Neural crest cell (in vitro differentiated cells): ENCODE results near the gene PCDH8. TPM values are rescaled to one million over a fixed set of nuclear protein-coding genes. Genes with fewer than 3 reads are reported as not detected.

Experiments used
- DNase-seq: peaks from one replicate; pipeline ENCODE4 v3.0.0; 2021; ENCODE audit warnings: low read depth, mixed read lengths, low spot score
- H3K27ac Mint-ChIP-seq: one replicate; pipeline ENCODE4 v1.8.0; 2021; ENCODE audit warnings: mild to moderate bottlenecking, mixed read lengths; ENCODE audit not compliant: unreplicated experiment
- H3K27me3 Mint-ChIP-seq: 2 replicates; pipeline ENCODE4 v1.8.0; 2021; ENCODE audit warnings: low read depth, mild to moderate bottlenecking, mixed read lengths
- H3K36me3 Mint-ChIP-seq: 2 replicates; pipeline ENCODE4 v1.8.0; 2021; ENCODE audit warnings: low read depth, mild to moderate bottlenecking, mixed read lengths
- H3K4me1 Mint-ChIP-seq: 2 replicates; pipeline ENCODE4 v1.8.0; 2021; ENCODE audit warnings: mixed read lengths
- H3K4me3 Mint-ChIP-seq: one replicate; pipeline ENCODE4 v1.8.0; 2021; ENCODE audit warnings: mild to moderate bottlenecking, mixed read lengths
- H3K9me3 Mint-ChIP-seq: 2 replicates; pipeline ENCODE4 v1.8.0; 2021; ENCODE audit warnings: mixed read lengths
- CTCF ChIP-seq: fragments of 200-600 bp; sonication (generic); conservative IDR thresholded peaks from 2 replicates; pipeline ENCODE4 v1.5.0; 2021; ENCODE audit warnings: antibody characterized with exemption, mild to moderate bottlenecking
- microRNA-seq: library from miRNA; unstranded; fragments of <30 nt; microRNA quantifications from one replicate; pipeline ENCODE4, GENCODE V29; 2020
- total RNA-seq: library from RNA; stranded (reverse); gene quantifications from 2 replicates; pipeline ENCODE4 v1.2.1, GENCODE V29; 2021

The PCDH8 gene
- total RNA-seq, 1 donor from 2014 or later = 14.6 TPM

- Mint-ChIP-seq H3K27ac (no peak overlapping the region), H3K27me3 (no peaks in the 10 kb centered on the region), H3K9me3 (peaks cover 2% of the 10 kb centered on the region), H3K36me3 (no peaks in the 10 kb centered on the region), H3K4me1 (peaks cover 12% of the 10 kb centered on the region), H3K4me3 (no peak overlapping the region)
- TF ChIP-seq CTCF = no peak
- DNase-seq = no peak
These were observed 47.6 kb downstream of the PCDH8 start for GRCh38 chr13:52800856-52801255.

- Mint-ChIP-seq H3K4me3 (no peak overlapping the region), H3K27ac (no peak overlapping the region), H3K9me3 (peaks cover 5% of the 10 kb centered on the region), H3K27me3 (no peaks in the 10 kb centered on the region), H3K36me3 (no peaks in the 10 kb centered on the region), H3K4me1 (peaks cover 5% of the 10 kb centered on the region)
- TF ChIP-seq CTCF = no peak
- DNase-seq = no peak
These were observed 49.5 kb downstream of the PCDH8 start for GRCh38 chr13:52798770-52799430.

GRCh38 chr13:52797176-52797575, 51.3 kb downstream of the PCDH8 start:
- Mint-ChIP-seq H3K27ac (no peak overlapping the region), H3K27me3 (no peaks in the 10 kb centered on the region), H3K36me3 (no peaks in the 10 kb centered on the region), H3K9me3 (peaks cover 5% of the 10 kb centered on the region), H3K4me3 (no peak overlapping the region), H3K4me1 (peaks cover 5% of the 10 kb centered on the region)
- no peak for TF ChIP-seq CTCF
- no peak for DNase-seq

GRCh38 chr13:52794589-52794988, 53.9 kb downstream of the PCDH8 start:
- Mint-ChIP-seq H3K27ac (no peak overlapping the region), H3K36me3 (no peaks in the 10 kb centered on the region), H3K4me1 (no peaks in the 10 kb centered on the region), H3K27me3 (no peaks in the 10 kb centered on the region), H3K9me3 (peaks cover 2% of the 10 kb centered on the region), H3K4me3 (no peak overlapping the region)
- TF ChIP-seq CTCF = no peak
- DNase-seq = no peak

- Mint-ChIP-seq H3K4me3 (no peak overlapping the region), H3K9me3 (peaks cover 2% of the 10 kb centered on the region), H3K27ac (no peak overlapping the region), H3K27me3 (no peaks in the 10 kb centered on the region), H3K4me1 (peaks cover 4% of the 10 kb centered on the region), H3K36me3 (no peaks in the 10 kb centered on the region)
- DNase-seq = no peak
- TF ChIP-seq CTCF = no peak
These were observed 54.9 kb downstream of the PCDH8 start for GRCh38 chr13:52793515-52794061.

Small RNA genes within 50 kb of the gene (microRNA-seq; reads per million reads assigned to microRNA genes)
- not detected for gene MIR759

Other genes with a start within 250 kb of the PCDH8 start
- gene HNRNPA1L2, start 206.2 kb downstream of the PCDH8 start, total RNA-seq = 13.8 and 14.3 TPM in 2 replicates
- gene SUGT1, start 195.8 kb downstream of the PCDH8 start, total RNA-seq = 74.0 and 75.2 TPM in 2 replicates
- gene CNMD, start 108.8 kb downstream of the PCDH8 start, total RNA-seq = 2.4 and 2.8 TPM in 2 replicates
- not detected in 2 replicates for gene OLFM4, start 180.2 kb upstream of the PCDH8 start, total RNA-seq